Mucosa of descending colon (tissue), 3 donors: Measurements from ENCODE around the gene C12orf54. TPM values are rescaled to one million over a fixed set of nuclear protein-coding genes. Genes with fewer than 3 reads are reported as not detected.
A peak's percentile ranks its signal among the peaks of the same experiment; 100 is the strongest.

Experiments used
- ATAC-seq: fragments of 200-7000 bp; cut with Tn5 transposase; one replicate; pipeline ENCODE4 v1.9.1; 2020; ENCODE audit warnings: mild to moderate bottlenecking, moderate library complexity
- DNase-seq, 3 donors: peaks; one replicate each; pipeline ENCODE4 v3.0.0-alpha.2; 2020
- H3K36me3 ChIP-seq: fragments of 200-600 bp; one replicate; pipeline ENCODE4 v1.8.0; 2021; ENCODE audit warnings: low read depth, mild to moderate bottlenecking
- H3K4me1 ChIP-seq: fragments of 200-600 bp; one replicate; pipeline ENCODE4 v1.8.0; 2021; ENCODE audit warnings: low read depth, mild to moderate bottlenecking
- H3K4me3 ChIP-seq: fragments of 200-600 bp; one replicate; pipeline ENCODE4 v1.8.0; 2021; ENCODE audit warnings: mild to moderate bottlenecking
- H3K9me3 ChIP-seq: fragments of 200-600 bp; one replicate; pipeline ENCODE4 v1.8.0; 2021; ENCODE audit warnings: mild to moderate bottlenecking
- intact Hi-C, 2 donors: fragments of 100-400 bp; cut with DNase I in 1 of 2; cut with micrococcal nuclease in 1 of 2; formaldehyde crosslinking; loops; one replicate each; pipeline versions ENCODE4 v1.11.0 to v1.11.1; 2022; cut with DNase I, micrococcal nuclease
- total RNA-seq, 3 donors: library from RNA; stranded (reverse); fragmentation: NEBNext Ultra II Directional in 2 of 3; extraction: Animal tissue kit (Norgen Biotek cat#: 25700) in 2 of 3; gene quantifications; one replicate each; pipeline versions ENCODE4 v1.2.1 to v1.2.4, GENCODE V29; 2021 to 2023
- TF ChIP-seq, protein P1 (sequence below): fragments of 200-600 bp; IDR thresholded peaks from one replicate; pipeline ENCODE4 v1.8.0; 2022; ENCODE audit warnings: antibody characterized with exemption, mild to moderate bottlenecking
- donor health status: DM: no; HTN: no; CAD: no; lungs with moderate emphysema.
- donor health status: DM: no; HTN: no; CAD: no.
- donor health status: DM: no; HTN: yes; CAD: no.

The C12orf54 gene
- total RNA-seq, 3 donors from 2014 or later: 0.41 TPM; not detected in 2

- peak in 2 of 3 donors; percentile 64 to 76 for DNase-seq
- Histone ChIP-seq H3K9me3 (no peaks in the 10 kb centered on the region), H3K36me3 (no peaks in the 10 kb centered on the region), H3K4me1 (no peaks in the 10 kb centered on the region), H3K4me3 (no peak overlapping the region)
- intact Hi-C loops: loop anchor here in 1 of 2 donors (5.0 kb wide), 1 partner anchor 75 kb away; no protein-coding TSS in a partner anchor
- ATAC-seq: peak; percentile 62
- TF ChIP-seq, protein P1, sequence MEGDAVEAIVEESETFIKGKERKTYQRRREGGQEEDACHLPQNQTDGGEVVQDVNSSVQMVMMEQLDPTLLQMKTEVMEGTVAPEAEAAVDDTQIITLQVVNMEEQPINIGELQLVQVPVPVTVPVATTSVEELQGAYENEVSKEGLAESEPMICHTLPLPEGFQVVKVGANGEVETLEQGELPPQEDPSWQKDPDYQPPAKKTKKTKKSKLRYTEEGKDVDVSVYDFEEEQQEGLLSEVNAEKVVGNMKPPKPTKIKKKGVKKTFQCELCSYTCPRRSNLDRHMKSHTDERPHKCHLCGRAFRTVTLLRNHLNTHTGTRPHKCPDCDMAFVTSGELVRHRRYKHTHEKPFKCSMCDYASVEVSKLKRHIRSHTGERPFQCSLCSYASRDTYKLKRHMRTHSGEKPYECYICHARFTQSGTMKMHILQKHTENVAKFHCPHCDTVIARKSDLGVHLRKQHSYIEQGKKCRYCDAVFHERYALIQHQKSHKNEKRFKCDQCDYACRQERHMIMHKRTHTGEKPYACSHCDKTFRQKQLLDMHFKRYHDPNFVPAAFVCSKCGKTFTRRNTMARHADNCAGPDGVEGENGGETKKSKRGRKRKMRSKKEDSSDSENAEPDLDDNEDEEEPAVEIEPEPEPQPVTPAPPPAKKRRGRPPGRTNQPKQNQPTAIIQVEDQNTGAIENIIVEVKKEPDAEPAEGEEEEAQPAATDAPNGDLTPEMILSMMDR: peak; percentile 40
These were observed 60.1 kb downstream of the C12orf54 start for GRCh38 chr12:48542300-48542928.

- intact Hi-C loops: no loop called here
- Histone ChIP-seq H3K9me3 (peaks cover 5% of the 10 kb centered on the region), H3K4me3 (no peak overlapping the region), H3K4me1 (no peaks in the 10 kb centered on the region), H3K36me3 (no peaks in the 10 kb centered on the region)
- TF ChIP-seq, protein P1: no peak
- ATAC-seq: no peak
- DNase-seq: no peak
These were observed 63.7 kb downstream of the C12orf54 start for GRCh38 chr12:48545833-48546469.

Other genes starting within 250 kb of the C12orf54 start
- 10 to 100 TPM; 12.9 to 20.7 (median 13.5) TPM for gene ZNF641, start 131.6 kb upstream of the C12orf54 start, total RNA-seq
- gene ANP32D, start 9.9 kb upstream of the C12orf54 start, total RNA-seq: not detected
- gene OR8S1, start 43.1 kb downstream of the C12orf54 start, total RNA-seq: not detected
- gene LALBA, start 87.5 kb downstream of the C12orf54 start, total RNA-seq: not detected
- 10 to 100 TPM; 18.3 to 25.8 (median 22.6) TPM for gene KANSL2, start 199.7 kb downstream of the C12orf54 start, total RNA-seq
- gene CCNT1, start 234.2 kb downstream of the C12orf54 start, total RNA-seq: 10 to 100 TPM; 25.7 to 40.9 (median 31.1) TPM